Measurements from ENCODE around the gene INTU. TPM values are rescaled to one million over a fixed set of nuclear protein-coding genes. Genes with fewer than 3 reads are reported as not detected.

INTU gene
- total RNA-seq, 1 experiment from 2014 or later: 3.7 TPM

- BruUV-seq (replicated peaks): no TSS peak
- DNase-seq (ENCODE audit: low read depth, low spot score): no peak
- H3K4me3 ChIP-seq (ENCODE audit: low read depth in 2 of 2, low read length in 2 of 2): no peak within 1 kb of the TSS
- ChIA-PET CTCF (no interaction called here), POLR2A (no interaction called here)
- in situ Hi-C loops (cut with HindIII; ENCODE audit: low pct_unique_long_range_greater_than_20kb, low sequenced_read_pairs) (no loop called here), intact Hi-C loops (cut with micrococcal nuclease; ENCODE audit: unreplicated experiment) (no loop called here)
- no peak within 1 kb of the TSS for H3K27ac ChIP-seq (ENCODE audit: low read length)
- H3K27me3 ChIP-seq (ENCODE audit: control insufficient read depth, insufficient read depth, low read length): no peaks in the 10 kb centered on the region
- no peak for ATAC-seq
- no peaks in the 10 kb centered on the region for H3K36me3 ChIP-seq (ENCODE audit: control insufficient read depth, insufficient read depth, low read length)
- H3K4me1 ChIP-seq (ENCODE audit: control insufficient read depth, insufficient read depth, low read length): no peaks in the 10 kb centered on the region
- TF ChIP-seq TCF7L2 (IDR thresholded peaks at IDR 0.05; ENCODE audit: low read depth, low read length) (no peak), REST (IDR thresholded peaks at IDR 0.05; ENCODE audit: insufficient read depth in 1 of 2, low read depth in 2 of 2, low read length in 1 of 2) (no peak), SIN3A (IDR thresholded peaks at IDR 0.05; ENCODE audit: borderline replicate concordance, insufficient read depth, low read depth, low read length) (no peak), POLR2AphosphoS5 (IDR thresholded peaks at IDR 0.05; ENCODE audit: low read depth, low read length) (no peak)
- TF ChIP-seq, protein P1, sequence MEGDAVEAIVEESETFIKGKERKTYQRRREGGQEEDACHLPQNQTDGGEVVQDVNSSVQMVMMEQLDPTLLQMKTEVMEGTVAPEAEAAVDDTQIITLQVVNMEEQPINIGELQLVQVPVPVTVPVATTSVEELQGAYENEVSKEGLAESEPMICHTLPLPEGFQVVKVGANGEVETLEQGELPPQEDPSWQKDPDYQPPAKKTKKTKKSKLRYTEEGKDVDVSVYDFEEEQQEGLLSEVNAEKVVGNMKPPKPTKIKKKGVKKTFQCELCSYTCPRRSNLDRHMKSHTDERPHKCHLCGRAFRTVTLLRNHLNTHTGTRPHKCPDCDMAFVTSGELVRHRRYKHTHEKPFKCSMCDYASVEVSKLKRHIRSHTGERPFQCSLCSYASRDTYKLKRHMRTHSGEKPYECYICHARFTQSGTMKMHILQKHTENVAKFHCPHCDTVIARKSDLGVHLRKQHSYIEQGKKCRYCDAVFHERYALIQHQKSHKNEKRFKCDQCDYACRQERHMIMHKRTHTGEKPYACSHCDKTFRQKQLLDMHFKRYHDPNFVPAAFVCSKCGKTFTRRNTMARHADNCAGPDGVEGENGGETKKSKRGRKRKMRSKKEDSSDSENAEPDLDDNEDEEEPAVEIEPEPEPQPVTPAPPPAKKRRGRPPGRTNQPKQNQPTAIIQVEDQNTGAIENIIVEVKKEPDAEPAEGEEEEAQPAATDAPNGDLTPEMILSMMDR (IDR thresholded peaks at IDR 0.05): no peak
- no peaks in the 10 kb centered on the region for H3K9me3 ChIP-seq (ENCODE audit: control insufficient read depth, insufficient read depth, low read depth, low read length)
Measured at GRCh38 chr4:127730142-127730913, 97.6 kb downstream of the INTU start, which contains the start of gene SLC25A31. Gene SLC25A31 (plus strand): TSS chr4:127730400. CDS start chr4:127730546, 146 bp downstream.

DNA sequence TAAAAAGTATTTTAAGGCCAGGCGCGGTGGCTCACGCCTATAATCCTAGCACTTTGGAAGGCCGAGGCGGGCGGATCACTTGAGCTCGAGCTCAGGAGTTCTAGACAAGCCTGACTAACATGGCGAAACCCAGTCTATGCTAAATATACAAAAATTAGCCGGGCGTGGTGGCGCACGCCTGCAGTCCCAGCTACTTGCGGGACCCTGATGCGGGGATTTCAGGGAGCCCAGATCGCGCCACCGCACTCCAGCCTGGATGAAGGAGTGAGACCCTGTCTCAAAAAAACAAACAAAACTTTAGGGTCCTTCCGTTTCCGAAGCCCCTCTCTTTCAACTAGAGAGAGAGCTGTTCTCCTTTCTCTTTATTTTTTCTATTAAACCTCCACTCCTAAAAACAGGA lies 98.6 kb downstream of the INTU start:
- TF ChIP-seq SIN3A (IDR thresholded peaks at IDR 0.05; ENCODE audit: borderline replicate concordance, insufficient read depth, low read depth, low read length) (no peak), TCF7L2 (IDR thresholded peaks at IDR 0.05; ENCODE audit: low read depth, low read length) (no peak), REST (IDR thresholded peaks at IDR 0.05; ENCODE audit: insufficient read depth in 1 of 2, low read depth in 2 of 2, low read length in 1 of 2) (no peak), POLR2AphosphoS5 (IDR thresholded peaks at IDR 0.05; ENCODE audit: low read depth, low read length) (no peak)
- TF ChIP-seq, protein P1 (IDR thresholded peaks at IDR 0.05): no peak
- no TSS peak for BruUV-seq (replicated peaks)
- Histone ChIP-seq H3K4me3 (ENCODE audit: low read depth in 2 of 2, low read length in 2 of 2) (no peak overlapping the region), H3K36me3 (ENCODE audit: control insufficient read depth, insufficient read depth, low read length) (no peaks in the 10 kb centered on the region), H3K9me3 (ENCODE audit: control insufficient read depth, insufficient read depth, low read depth, low read length) (no peaks in the 10 kb centered on the region), H3K27me3 (ENCODE audit: control insufficient read depth, insufficient read depth, low read length) (no peaks in the 10 kb centered on the region), H3K4me1 (ENCODE audit: control insufficient read depth, insufficient read depth, low read length) (no peaks in the 10 kb centered on the region), H3K27ac (ENCODE audit: low read length) (no peak overlapping the region)
- DNase-seq (ENCODE audit: low read depth, low spot score) (no peak), ATAC-seq (no peak)
- intact Hi-C loops (cut with micrococcal nuclease; ENCODE audit: unreplicated experiment): no loop called here
- ChIA-PET POLR2A (no interaction called here), CTCF (no interaction called here)
- in situ Hi-C loops (cut with HindIII; ENCODE audit: low pct_unique_long_range_greater_than_20kb, low sequenced_read_pairs): no loop called here

Measured in Panc1 (cell line).